OCI-LY3 (cell line): ENCODE data around the gene HOXB9.

Experiments used
- H2AFZ ChIP-seq: fragments of 200-600, 300-600 bp; shearing (Covaris generic); 2 replicates; pipeline ENCODE4 v1.6.0; 2014; ENCODE audit warnings: antibody characterized with exemption, low read depth, low read length
- H3K27ac ChIP-seq: fragments of 200-600, 300-600 bp; sonication (generic); 2 replicates; pipeline ENCODE4 v1.5.1; 2014; ENCODE audit warnings: mild to moderate bottlenecking, low read length, moderate library complexity, mixed read lengths
- H3K27me3 ChIP-seq: fragments of 200-600, 300-600 bp; sonication (generic); 2 replicates; pipeline ENCODE4 v1.6.1; 2014; ENCODE audit warnings: low read depth, low read length, mixed read lengths
- H3K36me3 ChIP-seq: fragments of 200-600, 300-600 bp; sonication (generic); replicated peaks from 2 replicates; pipeline ENCODE3; 2014; ENCODE audit warnings: low read depth, low read length, mixed read lengths
- H3K4me1 ChIP-seq: fragments of 300-600, 200-600 bp; sonication (generic); 2 replicates; pipeline ENCODE4 v1.6.1; 2014; ENCODE audit warnings: low read length, mixed read lengths
- H3K4me2 ChIP-seq: fragments of 200-600, 300-600 bp; sonication (generic); 2 replicates; pipeline ENCODE4 v1.6.1; 2014; ENCODE audit warnings: low read length, mixed read lengths
- H3K4me3 ChIP-seq: fragments of 300-600, 200-600 bp; sonication (generic); 2 replicates; pipeline ENCODE4 v1.5.1; 2014; ENCODE audit warnings: antibody characterized with exemption, mild to moderate bottlenecking, low read length, moderate library complexity
- H3K79me2 ChIP-seq: fragments of 300-600, 200-600 bp; shearing (Covaris generic); 2 replicates; pipeline ENCODE4 v1.6.1; 2014; ENCODE audit warnings: mild to moderate bottlenecking, low read length, mixed read lengths
- H3K9ac ChIP-seq: fragments of 300-600, 200-600 bp; shearing (Covaris generic); 2 replicates; pipeline ENCODE4 v1.6.0; 2014; ENCODE audit warnings: mild to moderate bottlenecking, low read length, moderate library complexity
- H3K9me3 ChIP-seq: fragments of 200-600, 300-600 bp; shearing (Covaris generic); 2 replicates; pipeline ENCODE4 v1.6.1; 2014; ENCODE audit warnings: low read length, mixed read lengths; ENCODE audit not compliant: insufficient read depth
- H4K20me1 ChIP-seq: fragments of 200-600, 300-600 bp; sonication (generic); 2 replicates; pipeline ENCODE4 v1.6.1; 2016; ENCODE audit warnings: low read length, mixed read lengths; ENCODE audit not compliant: insufficient read depth
- CTCF ChIP-seq: fragments of 200-600, 300-600 bp; sonication (generic); IDR thresholded peaks from 2 replicates; pipeline ENCODE4 v1.5.1; 2014; ENCODE audit warnings: antibody characterized with exemption, low read length, low read depth
- EZH2phosphoT487 ChIP-seq: fragments of 200-600 bp; shearing (Covaris generic); IDR thresholded peaks from 2 replicates; pipeline ENCODE4 v1.6.1; 2018; ENCODE audit warnings: antibody characterized with exemption, mixed run types, low read depth

HOXB9 gene

GRCh38 chr17:48632579-48633265, 6.6 kb upstream of the HOXB9 start:
- no peak for TF ChIP-seq CTCF
- no peak for TF ChIP-seq EZH2phosphoT487
- no peak overlapping the region for H3K27ac ChIP-seq
- H3K4me2 ChIP-seq: peak overlapping the region; percentile 42
- H2AFZ ChIP-seq: peak overlapping the region; percentile 34; the same call in 1 of the 2 replicates
- H3K9ac ChIP-seq: no peak overlapping the region
- peaks cover 41% of the 10 kb centered on the region for H3K4me1 ChIP-seq
- H4K20me1 ChIP-seq: no peaks in the 10 kb centered on the region
- H3K79me2 ChIP-seq: no peaks in the 10 kb centered on the region
- no peak overlapping the region for H3K4me3 ChIP-seq
- H3K36me3 ChIP-seq: no peaks in the 10 kb centered on the region
- no peaks in the 10 kb centered on the region for H3K9me3 ChIP-seq
- peaks cover 29% of the 10 kb centered on the region for H3K27me3 ChIP-seq

GRCh38 chr17:48631693-48632578, 5.8 kb upstream of the HOXB9 start:
- Histone ChIP-seq H3K4me3 (no peak overlapping the region), H3K36me3 (no peaks in the 10 kb centered on the region), H3K4me2 (peak overlapping the region; percentile 42), H3K79me2 (no peaks in the 10 kb centered on the region), H3K27me3 (peaks cover 27% of the 10 kb centered on the region), H3K9ac (no peak overlapping the region), H3K9me3 (no peaks in the 10 kb centered on the region), H4K20me1 (no peaks in the 10 kb centered on the region), H3K27ac (no peak overlapping the region), H2AFZ (peak overlapping the region; percentile 34; the same call in 1 of the 2 replicates), H3K4me1 (peaks cover 43% of the 10 kb centered on the region)
- no peak for TF ChIP-seq CTCF
- TF ChIP-seq EZH2phosphoT487: no peak

GRCh38 chr17:48630925-48631692, 5.0 kb upstream of the HOXB9 start:
- Histone ChIP-seq H3K4me2 (no peak overlapping the region), H3K4me3 (no peak overlapping the region), H3K4me1 (peaks cover 38% of the 10 kb centered on the region), H3K36me3 (no peaks in the 10 kb centered on the region), H3K79me2 (no peaks in the 10 kb centered on the region), H3K27me3 (peaks cover 24% of the 10 kb centered on the region), H3K9me3 (no peaks in the 10 kb centered on the region), H3K27ac (no peak overlapping the region), H3K9ac (no peak overlapping the region), H4K20me1 (no peaks in the 10 kb centered on the region), H2AFZ (no peak overlapping the region)
- TF ChIP-seq CTCF (no peak), EZH2phosphoT487 (no peak)
